Cerebellar nuclear complex (tissue), 1 donor: ENCODE data around the gene ACTL7B.
"Not testable (repeated sequence)": the region's sequence is repeated elsewhere in the genome, so short reads cannot be mapped to it uniquely, and the experiment has no call there.

Experiments
- DNase-seq, 2 experiments: peaks; one replicate each; lab custom pipeline; 2025; lab: John Stamatoyannopoulos, UW

ACTL7B gene

GRCh38 chr9:108844391-108844790 lies 11.4 kb downstream of the ACTL7B start:
- DNase-seq: no peak

GRCh38 chr9:108842610-108843295 lies 13.0 kb downstream of the ACTL7B start:
- no peak for DNase-seq

DNA sequence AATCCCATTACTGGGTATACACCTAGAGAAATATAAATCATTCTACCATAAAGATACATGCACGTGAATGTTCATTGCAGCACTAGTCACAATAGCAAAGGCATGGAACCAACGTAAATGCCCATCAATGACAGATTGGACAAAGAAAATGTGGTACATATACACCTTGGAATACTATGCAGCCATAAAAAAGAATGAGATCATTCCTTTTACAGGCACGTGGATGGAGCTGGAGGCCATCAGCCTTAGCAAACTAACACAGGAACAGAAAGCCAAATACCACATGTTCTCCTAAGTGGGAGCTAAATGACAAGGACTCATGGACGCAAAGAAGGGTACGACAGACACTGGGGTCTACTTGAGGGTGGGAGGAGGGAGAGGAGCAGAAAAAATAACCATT lies 16.2 kb downstream of the ACTL7B start:
- DNase-seq: not testable (repeated sequence)

DNA sequence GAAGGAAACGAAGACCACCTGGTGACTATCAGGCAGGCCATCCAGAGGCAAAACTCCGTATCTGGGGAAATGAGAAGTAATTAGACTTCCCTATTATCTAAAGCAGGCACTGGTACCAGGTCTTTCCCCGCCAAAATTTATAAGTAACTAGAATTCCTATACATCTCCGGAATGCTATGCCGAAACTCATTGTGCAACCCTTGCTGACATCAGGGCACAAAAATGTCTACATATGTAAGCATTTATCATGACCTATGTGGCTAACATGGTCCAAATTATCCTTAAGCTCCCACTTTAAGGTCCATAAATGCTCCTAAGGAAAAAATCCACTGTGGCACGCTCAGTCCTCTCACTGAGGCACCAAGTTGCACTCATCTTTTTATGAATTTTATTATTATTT lies 17.8 kb downstream of the ACTL7B start:
- DNase-seq: no peak

DNA sequence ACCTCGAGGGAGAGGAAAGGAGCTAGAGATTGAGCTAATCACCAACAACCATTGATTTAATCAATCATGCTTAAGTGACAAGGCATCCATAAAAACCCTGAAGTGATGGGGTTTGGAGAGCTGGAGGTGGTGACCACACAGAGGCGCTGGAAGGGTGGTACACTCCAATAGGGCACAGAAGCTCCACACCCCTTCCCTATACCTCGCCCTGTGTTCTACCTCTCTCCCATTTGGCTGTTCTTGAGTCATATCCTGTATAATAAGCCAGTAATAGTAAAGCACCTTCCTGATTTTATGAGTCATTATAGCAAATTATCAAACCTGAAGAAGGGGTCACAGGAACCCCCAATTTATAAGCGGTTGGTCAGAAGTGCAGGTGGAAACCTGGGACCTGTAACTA lies 18.3 kb downstream of the ACTL7B start:
- DNase-seq: no peak

- DNase-seq: no peak
These were observed 19.0 kb downstream of the ACTL7B start for GRCh38 chr9:108836781-108837180.

GRCh38 chr9:108836319-108836718 lies 19.5 kb downstream of the ACTL7B start:
- DNase-seq: no peak

- no peak for DNase-seq
These were observed 20.0 kb downstream of the ACTL7B start for GRCh38 chr9:108835831-108836230.

- DNase-seq: no peak
These were observed 20.7 kb downstream of the ACTL7B start for GRCh38 chr9:108834959-108835665.

- DNase-seq: no peak
These were observed 23.6 kb downstream of the ACTL7B start for GRCh38 chr9:108832179-108832500.

GRCh38 chr9:108831496-108832178 lies 24.1 kb downstream of the ACTL7B start:
- no peak for DNase-seq

DNA sequence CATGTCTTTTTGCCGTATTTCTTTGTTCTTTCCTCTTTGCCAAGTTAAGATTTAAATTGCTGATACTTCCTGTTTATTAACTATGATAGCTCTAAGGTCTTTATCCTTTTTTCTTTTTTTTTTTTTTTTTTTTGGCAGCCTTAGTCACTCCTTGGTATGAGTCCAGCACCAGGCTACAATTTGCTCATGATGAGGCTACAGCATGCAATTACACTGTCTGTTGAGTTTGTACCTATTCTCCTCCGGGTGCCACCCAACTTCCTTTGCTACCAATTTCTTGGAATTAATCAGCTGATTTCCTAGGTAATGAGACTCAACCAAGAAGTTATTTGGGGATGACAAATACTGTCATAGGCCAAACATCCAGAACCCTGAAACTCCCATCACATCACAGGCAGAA lies 25.5 kb downstream of the ACTL7B start:
- no peak for DNase-seq

DNA sequence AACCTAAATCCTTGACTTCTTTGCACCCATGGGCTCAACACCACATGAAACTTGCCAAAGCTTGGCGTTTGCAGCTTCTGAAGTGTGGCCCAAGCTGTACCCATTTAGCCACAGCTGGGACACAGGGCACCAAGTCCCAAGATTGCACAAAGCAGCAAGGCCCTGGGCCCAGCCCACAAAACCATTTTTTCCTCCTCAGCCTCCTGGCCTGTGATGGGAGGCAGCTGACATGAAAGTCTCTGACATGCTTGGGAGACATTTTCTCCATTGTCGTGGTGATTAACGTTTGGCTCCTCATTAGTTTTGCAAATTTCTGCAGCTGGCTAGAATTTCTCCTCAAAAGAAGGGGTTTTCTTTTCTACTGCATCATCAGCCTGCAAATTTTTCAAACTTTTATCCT lies 32.0 kb downstream of the ACTL7B start:
- DNase-seq: no peak

- DNase-seq: no peak
These were observed 39.7 kb downstream of the ACTL7B start for GRCh38 chr9:108816037-108816436.

GRCh38 chr9:108815156-108815555 lies 40.6 kb downstream of the ACTL7B start:
- no peak for DNase-seq

- DNase-seq: no peak
These were observed 41.7 kb downstream of the ACTL7B start for GRCh38 chr9:108813951-108814601.

DNA sequence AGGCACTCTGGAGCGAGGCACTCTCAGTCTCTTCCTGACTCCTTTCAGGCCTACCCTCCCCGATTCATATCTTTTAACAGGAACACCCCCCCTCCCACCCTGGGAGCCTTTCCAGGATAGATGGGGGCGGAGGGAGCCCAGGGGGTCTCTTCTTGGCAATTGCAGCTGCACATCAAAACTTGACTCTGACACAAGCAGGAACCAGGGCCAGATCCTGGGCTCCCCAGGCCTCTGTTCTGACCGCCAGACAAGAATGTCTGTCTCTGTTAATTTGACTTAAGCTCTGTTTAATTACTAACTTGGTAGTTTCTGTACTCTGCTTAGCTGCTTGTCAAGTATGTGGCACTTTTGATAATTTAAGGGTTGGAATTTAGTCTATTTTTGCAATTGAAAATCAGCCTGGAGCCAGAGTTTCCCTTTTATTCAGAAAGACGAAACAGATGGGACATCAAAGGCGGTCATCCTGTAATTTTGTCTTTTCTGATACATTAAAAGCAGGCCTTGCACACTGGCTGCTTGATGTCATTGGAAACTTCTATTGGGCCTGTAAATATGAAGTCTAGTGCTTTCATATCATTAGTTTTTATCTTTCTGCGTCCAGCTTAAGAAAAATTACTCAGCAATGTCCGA lies 43.3 kb downstream of the ACTL7B start:
- no peak for DNase-seq

DNA sequence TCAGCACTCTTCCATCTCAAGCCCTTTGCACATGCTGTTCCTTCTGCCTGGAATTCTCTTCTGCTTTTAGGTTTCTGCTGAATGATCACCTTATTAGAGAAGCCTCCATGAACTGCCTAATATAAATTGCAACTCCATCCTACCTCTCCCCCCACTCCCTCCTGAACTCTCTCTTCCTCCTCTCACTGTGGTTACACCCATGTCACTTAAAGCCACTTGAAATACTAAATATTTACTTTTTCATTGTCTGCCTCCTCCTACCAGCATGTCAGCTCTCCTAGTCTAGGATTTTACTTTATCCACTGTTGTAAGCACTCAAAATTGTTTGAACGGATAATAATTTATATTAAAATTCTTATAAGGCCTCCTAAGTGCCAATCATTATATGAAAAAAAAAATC lies 43.8 kb downstream of the ACTL7B start:
- no peak for DNase-seq

DNA sequence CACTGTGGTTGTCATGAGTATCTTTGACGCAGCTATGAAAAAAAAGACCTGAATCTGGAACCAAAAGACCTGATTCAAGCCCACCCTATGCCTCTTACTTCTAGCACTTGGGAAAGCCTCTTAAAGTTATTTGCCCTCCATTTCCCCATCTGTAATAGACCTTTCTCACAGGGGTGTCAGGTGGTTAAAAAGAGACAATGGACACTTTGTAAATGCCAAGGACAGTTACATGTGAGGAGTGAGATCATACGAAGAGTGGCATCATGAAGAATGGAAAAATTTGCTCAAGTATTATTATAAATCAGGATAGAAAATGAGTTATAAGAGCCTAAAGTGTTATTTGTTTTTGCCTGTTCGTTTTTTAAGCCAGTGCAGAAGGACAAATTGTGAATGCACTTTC lies 46.5 kb downstream of the ACTL7B start:
- no peak for DNase-seq
